Colonic mucosa (tissue), 4 donors: ENCODE data around the gene TMEM135. TPM values are rescaled to one million over a fixed set of nuclear protein-coding genes. Genes with fewer than 3 reads are reported as not detected.

Experiments used
- DNase-seq: peaks from one replicate; pipeline ENCODE4 v3.0.0-alpha.2; 2020
- H3K27ac ChIP-seq: fragments of 200-600 bp; one replicate; pipeline ENCODE4 v1.8.0; 2021
- H3K27me3 ChIP-seq: fragments of 200-600 bp; one replicate; pipeline ENCODE4 v1.8.0; 2021
- H3K36me3 ChIP-seq: fragments of 200-600 bp; one replicate; pipeline ENCODE4 v1.8.0; 2021
- H3K4me1 ChIP-seq: fragments of 200-600 bp; one replicate; pipeline ENCODE4 v1.8.0; 2021; ENCODE audit warnings: mild to moderate bottlenecking
- H3K4me3 ChIP-seq: fragments of 200-600 bp; one replicate; pipeline ENCODE4 v1.8.0; 2021
- H3K9ac ChIP-seq, 2 donors: one replicate each; pipeline ENCODE4 v1.7.0; 2013; ENCODE audit warnings: control low read depth in 2 of 2, low read depth in 2 of 2, low read length in 2 of 2
- H3K9me3 ChIP-seq: fragments of 200-600 bp; one replicate; pipeline ENCODE4 v1.8.0; 2021
- intact Hi-C: fragments of 100-400 bp; cut with DNase I; formaldehyde crosslinking; loops from one replicate; pipeline ENCODE4 v1.14.1; 2022
- total RNA-seq, 2 donors: library from RNA; stranded (reverse); fragmentation: NEBNext Ultra II Directional in 1 of 2; extraction: Animal tissue kit (Norgen Biotek cat#: 25700) in 1 of 2; gene quantifications; one replicate each; pipeline ENCODE4 v1.2.1, GENCODE V29; 2021
- TF ChIP-seq, protein P1 (sequence below): fragments of 200-600 bp; IDR thresholded peaks from one replicate; pipeline ENCODE4 v1.8.0; 2022; ENCODE audit warnings: antibody characterized with exemption, mild to moderate bottlenecking
- donor health status: healthy.
- donor health status: DM: no; HTN: no; CAD: no.
- donor health status: DM: no; HTN: no; CAD: no.

The TMEM135 gene
- total RNA-seq, 2 donors from 2014 or later: 28.8 to 41.4 TPM

GRCh38 chr11:87082590-87082989 is 44.9 kb downstream of the TMEM135 start:
- Histone ChIP-seq H3K4me3 (no peak overlapping the region), H3K9me3 (no peaks in the 10 kb centered on the region), H3K27ac (no peak overlapping the region), H3K9ac (no peak overlapping the region), H3K27me3 (no peaks in the 10 kb centered on the region), H3K4me1 (no peaks in the 10 kb centered on the region), H3K36me3 (no peaks in the 10 kb centered on the region)
- no peak for DNase-seq
- TF ChIP-seq, protein P1, sequence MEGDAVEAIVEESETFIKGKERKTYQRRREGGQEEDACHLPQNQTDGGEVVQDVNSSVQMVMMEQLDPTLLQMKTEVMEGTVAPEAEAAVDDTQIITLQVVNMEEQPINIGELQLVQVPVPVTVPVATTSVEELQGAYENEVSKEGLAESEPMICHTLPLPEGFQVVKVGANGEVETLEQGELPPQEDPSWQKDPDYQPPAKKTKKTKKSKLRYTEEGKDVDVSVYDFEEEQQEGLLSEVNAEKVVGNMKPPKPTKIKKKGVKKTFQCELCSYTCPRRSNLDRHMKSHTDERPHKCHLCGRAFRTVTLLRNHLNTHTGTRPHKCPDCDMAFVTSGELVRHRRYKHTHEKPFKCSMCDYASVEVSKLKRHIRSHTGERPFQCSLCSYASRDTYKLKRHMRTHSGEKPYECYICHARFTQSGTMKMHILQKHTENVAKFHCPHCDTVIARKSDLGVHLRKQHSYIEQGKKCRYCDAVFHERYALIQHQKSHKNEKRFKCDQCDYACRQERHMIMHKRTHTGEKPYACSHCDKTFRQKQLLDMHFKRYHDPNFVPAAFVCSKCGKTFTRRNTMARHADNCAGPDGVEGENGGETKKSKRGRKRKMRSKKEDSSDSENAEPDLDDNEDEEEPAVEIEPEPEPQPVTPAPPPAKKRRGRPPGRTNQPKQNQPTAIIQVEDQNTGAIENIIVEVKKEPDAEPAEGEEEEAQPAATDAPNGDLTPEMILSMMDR: no peak
- intact Hi-C loops: no loop called here

DNA sequence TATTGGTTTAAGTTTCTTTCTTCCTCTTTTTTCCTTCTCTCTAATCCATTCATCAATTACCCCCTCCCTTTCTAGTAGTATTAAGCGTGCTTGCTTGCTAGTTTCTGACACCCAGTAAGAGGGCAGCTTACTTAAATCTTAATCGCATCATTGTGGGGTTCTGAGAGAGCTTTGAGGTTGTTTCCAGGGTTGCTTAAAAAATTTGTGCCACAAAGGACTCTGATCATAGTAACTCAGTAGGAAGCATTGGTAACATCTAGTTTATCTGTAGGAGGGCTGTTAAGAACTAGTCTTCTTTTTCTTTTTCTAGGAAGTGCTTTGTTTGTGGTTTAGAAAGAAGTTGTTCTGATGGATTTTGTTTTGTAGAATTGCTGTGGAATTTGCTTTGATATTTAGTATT is 45.3 kb downstream of the TMEM135 start:
- Histone ChIP-seq H3K9me3 (no peaks in the 10 kb centered on the region), H3K27me3 (no peaks in the 10 kb centered on the region), H3K4me3 (no peak overlapping the region), H3K9ac (no peak overlapping the region), H3K36me3 (no peaks in the 10 kb centered on the region), H3K4me1 (no peaks in the 10 kb centered on the region), H3K27ac (no peak overlapping the region)
- intact Hi-C loops: no loop called here
- TF ChIP-seq, protein P1: no peak
- no peak for DNase-seq

- Histone ChIP-seq H3K27ac (no peak overlapping the region), H3K9me3 (no peaks in the 10 kb centered on the region), H3K4me3 (no peak overlapping the region), H3K9ac (no peak overlapping the region), H3K36me3 (no peaks in the 10 kb centered on the region), H3K4me1 (no peaks in the 10 kb centered on the region), H3K27me3 (no peaks in the 10 kb centered on the region)
- no peak for DNase-seq
- intact Hi-C loops: no loop called here
- TF ChIP-seq, protein P1: no peak
Observed at GRCh38 chr11:87092159-87092558, 54.4 kb downstream of the TMEM135 start.

- H3K4me1 ChIP-seq: no peaks in the 10 kb centered on the region
- no peak overlapping the region for H3K9ac ChIP-seq
- TF ChIP-seq, protein P1: no peak
- intact Hi-C loops: no loop called here
- no peaks in the 10 kb centered on the region for H3K36me3 ChIP-seq
- no peak for DNase-seq
- no peak overlapping the region for H3K27ac ChIP-seq
- no peaks in the 10 kb centered on the region for H3K9me3 ChIP-seq
- H3K27me3 ChIP-seq: no peaks in the 10 kb centered on the region
- no peak overlapping the region for H3K4me3 ChIP-seq
Observed at GRCh38 chr11:87092567-87092966, 54.8 kb downstream of the TMEM135 start.

- Histone ChIP-seq H3K9ac (no peak overlapping the region), H3K27me3 (no peaks in the 10 kb centered on the region), H3K4me3 (no peak overlapping the region), H3K9me3 (no peaks in the 10 kb centered on the region), H3K4me1 (no peaks in the 10 kb centered on the region), H3K27ac (no peak overlapping the region), H3K36me3 (no peaks in the 10 kb centered on the region)
- intact Hi-C loops: no loop called here
- TF ChIP-seq, protein P1: peak; percentile 67
- peak; percentile 61 for DNase-seq
Observed at GRCh38 chr11:87097582-87097981, 59.8 kb downstream of the TMEM135 start.
